OCI-LY7 (cell line): ENCODE measurements around the gene SELENOH. TPM values are rescaled to one million over a fixed set of nuclear protein-coding genes. Genes with fewer than 3 reads are reported as not detected.

Experiments
- BruUV-seq: library from RNA; stranded (reverse); fragments of 400-500 nt; replicated peaks from 2 replicates; lab custom pipeline; 2021; lab: Mats Ljungman, UMichigan
- CTCF ChIA-PET: fragments of 300-600 bp; sonication (Branson Sonifier 250); formaldehyde crosslinking; loops from one replicate; lab custom pipeline; 2022; ENCODE audit warnings: antibody characterized with exemption; ENCODE audit not compliant: unreplicated experiment; lab: Charles Lee
- POLR2A ChIA-PET: fragments of 300-600 bp; sonication (Branson Sonifier 250); formaldehyde crosslinking; loops from one replicate; lab custom pipeline; 2022; ENCODE audit warnings: antibody characterized with exemption; lab: Charles Lee
- DNase-seq: peaks from one replicate; pipeline ENCODE4 v3.0.0-alpha.2; 2015; ENCODE audit warnings: low spot score
- H2AFZ ChIP-seq: fragments of 200-600 bp; sonication (generic), shearing (Covaris generic); 2 replicates; pipeline ENCODE4 v1.6.1; 2014; ENCODE audit warnings: mild to moderate bottlenecking, antibody characterized with exemption, low read length, moderate library complexity
- H3K27ac ChIP-seq: fragments of 200-600 bp; sonication (generic); 2 replicates; pipeline ENCODE4 v1.5.1; 2014; ENCODE audit warnings: mixed run types, low read depth, mild to moderate bottlenecking, moderate library complexity, low read length, inconsistent platforms; ENCODE audit not compliant: poor library complexity, severe bottlenecking
- H3K36me3 ChIP-seq: fragments of 200-600 bp; sonication (generic); 2 replicates; pipeline ENCODE4 v1.6.1; 2014; ENCODE audit warnings: mild to moderate bottlenecking, antibody characterized with exemption, low read length, moderate library complexity, mixed read lengths; ENCODE audit not compliant: insufficient read depth
- H3K4me1 ChIP-seq: fragments of 200-600 bp; sonication (generic); 2 replicates; pipeline ENCODE4 v1.5.1; 2014; ENCODE audit warnings: mild to moderate bottlenecking, low read length; ENCODE audit not compliant: insufficient read depth, poor library complexity, severe bottlenecking
- H3K4me2 ChIP-seq: fragments of 200-600 bp; sonication (generic); 2 replicates; pipeline ENCODE4 v1.6.1; 2014; ENCODE audit warnings: mild to moderate bottlenecking, low read length
- H3K4me3 ChIP-seq: fragments of 200-600 bp; sonication (generic); 2 replicates; pipeline ENCODE4 v1.5.1; 2014; ENCODE audit warnings: mild to moderate bottlenecking, low read depth, low read length; ENCODE audit not compliant: poor library complexity, severe bottlenecking
- H3K79me2 ChIP-seq: fragments of 200-600 bp; sonication (generic); 2 replicates; pipeline ENCODE4 v1.6.1; 2016; ENCODE audit warnings: low read depth, mild to moderate bottlenecking, low read length, moderate library complexity, mixed read lengths; ENCODE audit not compliant: insufficient read depth
- H3K9me2 ChIP-seq: fragments of 200-600 bp; sonication (generic); 2 replicates; pipeline ENCODE4 v1.6.1; 2016; ENCODE audit warnings: mild to moderate bottlenecking, low read length, mixed read lengths; ENCODE audit not compliant: insufficient read depth
- H3K9me3 ChIP-seq: fragments of 200-600 bp; sonication (generic); 2 replicates; pipeline ENCODE4 v1.6.1; 2014; ENCODE audit warnings: mild to moderate bottlenecking, mixed run types, low read length, mixed read lengths
- H4K20me1 ChIP-seq: fragments of 200-600 bp; sonication (generic); 2 replicates; pipeline ENCODE4 v1.6.1; 2014; ENCODE audit warnings: mild to moderate bottlenecking, antibody characterized with exemption, low read length, moderate library complexity, mixed read lengths; ENCODE audit not compliant: insufficient read depth
- EZH2phosphoT487 ChIP-seq: fragments of 200-600 bp; sonication (generic); IDR thresholded peaks from 2 replicates; pipeline ENCODE4 v1.6.1; 2018; ENCODE audit warnings: low read depth, borderline replicate concordance, mild to moderate bottlenecking, mixed run types, antibody characterized with exemption, low read length, moderate library complexity, mixed read lengths
- intact Hi-C: fragments of 100-400 bp; cut with micrococcal nuclease; formaldehyde crosslinking; loops from one replicate; pipeline ENCODE4 v1.10.0; 2022; ENCODE audit not compliant: unreplicated experiment
- total RNA-seq, 2 experiments: library from RNA; depleted of rRNA in 1 of 2; stranded (reverse); fragments of >200 nt in 1 of 2; shearing (Covaris generic) in 1 of 2; gene quantifications; 2 replicates each; pipeline ENCODE4 v1.2.3, GENCODE V29; 2014 to 2022
- TF ChIP-seq, protein P1 (sequence below): fragments of 200-600 bp; sonication (generic); conservative IDR thresholded peaks from 2 replicates; pipeline ENCODE4 v1.5.1; 2014; ENCODE audit warnings: mild to moderate bottlenecking, antibody characterized with exemption, low read length, moderate library complexity, mixed read lengths

The SELENOH gene
- total RNA-seq, 2 experiments from 2014 or later = 169 to 181 TPM

- Histone ChIP-seq H2AFZ (no peak overlapping the region), H3K79me2 (peaks cover 59% of the 10 kb centered on the region), H3K27ac (no peak overlapping the region), H3K9me2 (no peaks in the 10 kb centered on the region), H3K9me3 (no peaks in the 10 kb centered on the region), H3K36me3 (peaks cover 82% of the 10 kb centered on the region), H3K4me1 (peaks cover 6% of the 10 kb centered on the region), H4K20me1 (no peaks in the 10 kb centered on the region), H3K4me2 (no peak overlapping the region), H3K4me3 (no peak overlapping the region)
- CTCF ChIA-PET = no interaction called here
- BruUV-seq = no TSS peak
- DNase-seq = no peak
- POLR2A ChIA-PET = interaction anchor here (1.1 to 1.7 kb wide), 5 partner anchors 13 to 373 kb away, joined by 3 to 8 read pairs (median 3); no protein-coding TSS in a partner anchor
- TF ChIP-seq, protein P1, sequence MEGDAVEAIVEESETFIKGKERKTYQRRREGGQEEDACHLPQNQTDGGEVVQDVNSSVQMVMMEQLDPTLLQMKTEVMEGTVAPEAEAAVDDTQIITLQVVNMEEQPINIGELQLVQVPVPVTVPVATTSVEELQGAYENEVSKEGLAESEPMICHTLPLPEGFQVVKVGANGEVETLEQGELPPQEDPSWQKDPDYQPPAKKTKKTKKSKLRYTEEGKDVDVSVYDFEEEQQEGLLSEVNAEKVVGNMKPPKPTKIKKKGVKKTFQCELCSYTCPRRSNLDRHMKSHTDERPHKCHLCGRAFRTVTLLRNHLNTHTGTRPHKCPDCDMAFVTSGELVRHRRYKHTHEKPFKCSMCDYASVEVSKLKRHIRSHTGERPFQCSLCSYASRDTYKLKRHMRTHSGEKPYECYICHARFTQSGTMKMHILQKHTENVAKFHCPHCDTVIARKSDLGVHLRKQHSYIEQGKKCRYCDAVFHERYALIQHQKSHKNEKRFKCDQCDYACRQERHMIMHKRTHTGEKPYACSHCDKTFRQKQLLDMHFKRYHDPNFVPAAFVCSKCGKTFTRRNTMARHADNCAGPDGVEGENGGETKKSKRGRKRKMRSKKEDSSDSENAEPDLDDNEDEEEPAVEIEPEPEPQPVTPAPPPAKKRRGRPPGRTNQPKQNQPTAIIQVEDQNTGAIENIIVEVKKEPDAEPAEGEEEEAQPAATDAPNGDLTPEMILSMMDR = no peak
- no peak for TF ChIP-seq EZH2phosphoT487
- intact Hi-C loops = no loop called here
Observed at GRCh38 chr11:57735619-57736298, 5.5 kb upstream of the SELENOH start.

DNA sequence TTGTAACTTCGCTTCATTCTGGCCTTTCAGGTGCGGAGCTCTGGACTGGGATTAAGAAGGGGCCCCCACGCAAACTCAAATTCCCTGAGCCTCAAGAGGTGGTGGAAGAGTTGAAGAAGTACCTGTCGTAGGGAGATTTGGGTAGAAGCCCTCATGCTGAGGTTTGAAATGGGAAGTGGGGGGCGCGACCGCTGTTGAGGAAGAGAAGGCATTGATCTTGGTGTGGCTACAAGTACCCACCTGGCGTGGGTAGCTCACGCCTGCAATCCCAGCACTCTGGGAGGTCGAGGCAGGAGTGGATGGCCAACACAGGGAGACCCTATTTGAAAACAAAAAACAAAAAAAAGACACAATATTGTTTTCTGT is 779 bp downstream of the SELENOH start:
- Histone ChIP-seq H3K4me1 (peaks cover 20% of the 10 kb centered on the region), H3K9me2 (no peaks in the 10 kb centered on the region), H3K36me3 (peaks cover 92% of the 10 kb centered on the region), H3K4me2 (peak overlapping the region; percentile 90), H3K4me3 (peak overlapping the region; percentile 97), H3K27ac (peak overlapping the region; percentile 77), H4K20me1 (peaks cover 6% of the 10 kb centered on the region; the same call in 1 of the 2 replicates), H3K9me3 (no peaks in the 10 kb centered on the region), H2AFZ (peak overlapping the region; percentile 64; the same call in 1 of the 2 replicates), H3K79me2 (peaks cover 22% of the 10 kb centered on the region)
- POLR2A ChIA-PET = interaction anchor here (0.6 to 1.2 kb wide), 5 partner anchors 15 to 690 kb away, joined by 3 to 6 read pairs (median 4); partner anchors contain the start of gene MED19
- no peak for DNase-seq
- intact Hi-C loops = loop anchor here (5.0 to 10.0 kb wide), 3 partner anchors 405 to 835 kb away; partner anchors contain the start of genes LPXN, P2RX3, SSRP1 and ZFP91
- TSS peak; percentile 68 for BruUV-seq
- TF ChIP-seq, protein P1 = no peak
- TF ChIP-seq EZH2phosphoT487 = no peak
- CTCF ChIA-PET = no interaction called here

- intact Hi-C loops = loop anchor here (5.0 to 10.0 kb wide), 3 partner anchors 407 to 833 kb away; partner anchors contain the start of genes LPXN, P2RX3, SSRP1 and ZFP91
Observed at GRCh38 chr11:57744357-57744756, 3.1 kb downstream of the SELENOH start.

More at GRCh38 chr11:57744357-57744756, 3.1 kb downstream of the SELENOH start:
- no peak overlapping the region for H3K27ac ChIP-seq
- DNase-seq = no peak
- POLR2A ChIA-PET = interaction anchor here (0.6 to 1.5 kb wide), 4 partner anchors 17 to 57 kb away, joined by 3 to 4 read pairs (median 4); no protein-coding TSS in a partner anchor
- H4K20me1 ChIP-seq = peaks cover 6% of the 10 kb centered on the region; the same call in 1 of the 2 replicates
- peaks cover 20% of the 10 kb centered on the region for H3K4me1 ChIP-seq
- CTCF ChIA-PET = no interaction called here
- peaks cover 22% of the 10 kb centered on the region for H3K79me2 ChIP-seq
- H3K4me2 ChIP-seq = no peak overlapping the region
- no peaks in the 10 kb centered on the region for H3K9me2 ChIP-seq
- no peak overlapping the region for H2AFZ ChIP-seq
- BruUV-seq = no TSS peak
- H3K4me3 ChIP-seq = no peak overlapping the region
- peaks cover 79% of the 10 kb centered on the region for H3K36me3 ChIP-seq
- H3K9me3 ChIP-seq = no peaks in the 10 kb centered on the region
- TF ChIP-seq EZH2phosphoT487 = no peak
- TF ChIP-seq, protein P1 = no peak
